Panc1 (cell line): ENCODE data around the gene WDR70. TPM values are rescaled to one million over a fixed set of nuclear protein-coding genes. Genes with fewer than 3 reads are reported as not detected.

Source experiments
- ATAC-seq: fragments of 200-7000 bp; cut with Tn5 transposase; 2 replicates; pipeline ENCODE4 v1.9.1; 2020; ENCODE audit warnings: mild to moderate bottlenecking, moderate library complexity
- BruUV-seq: library from RNA; stranded (reverse); fragments of 400-500 nt; replicated peaks from 2 replicates; lab custom pipeline; 2021; lab: Mats Ljungman, UMichigan
- CTCF ChIA-PET: fragments of 300-600 bp; sonication (Branson Sonifier 250); formaldehyde crosslinking; loops from one replicate; lab custom pipeline; 2022; ENCODE audit warnings: antibody characterized with exemption; lab: Charles Lee
- POLR2A ChIA-PET: fragments of 300-600 bp; sonication (Branson Sonifier 250); formaldehyde crosslinking; loops from one replicate; lab custom pipeline; 2022; ENCODE audit warnings: antibody characterized with exemption; lab: Charles Lee
- DNase-seq: peaks from one replicate; pipeline ENCODE4 v3.0.0-alpha.2; 2010; ENCODE audit warnings: low read depth, low spot score
- H3K27ac ChIP-seq: 2 replicates; pipeline ENCODE4 v1.5.1; 2011; ENCODE audit warnings: mild to moderate bottlenecking, low read length, inconsistent platforms
- H3K27me3 ChIP-seq: fragments of 200-500 bp; sonication (Bioruptor generic); 2 replicates; pipeline ENCODE4 v1.6.0; 2014; ENCODE audit warnings: low read length, inconsistent platforms; ENCODE audit not compliant: control insufficient read depth, insufficient read depth
- H3K36me3 ChIP-seq: fragments of 200-500 bp; sonication (Bioruptor generic); 2 replicates; pipeline ENCODE4 v1.5.1; 2014; ENCODE audit warnings: inconsistent platforms, mild to moderate bottlenecking, low read length, moderate library complexity; ENCODE audit not compliant: control insufficient read depth, insufficient read depth
- H3K4me1 ChIP-seq: 2 replicates; pipeline ENCODE4 v1.5.1; 2011; ENCODE audit warnings: inconsistent platforms, mild to moderate bottlenecking, low read length, moderate library complexity; ENCODE audit not compliant: control insufficient read depth, insufficient read depth
- H3K4me3 ChIP-seq, 2 experiments: 2 replicates each; pipeline ENCODE4 v1.5.1; 2011 to 2012; ENCODE audit warnings: low read depth in 2 of 2, low read length in 2 of 2, mild to moderate bottlenecking in 2 of 2, inconsistent platforms in 1 of 2, moderate library complexity in 1 of 2
- H3K9me3 ChIP-seq: fragments of 200-500 bp; sonication (Bioruptor generic); 2 replicates; pipeline ENCODE4 v1.5.1; 2014; ENCODE audit warnings: low read depth, mild to moderate bottlenecking, inconsistent platforms, low read length, moderate library complexity; ENCODE audit not compliant: control insufficient read depth, insufficient read depth
- POLR2AphosphoS5 ChIP-seq: IDR thresholded peaks from 2 replicates; pipeline ENCODE4 v1.6.1; 2012; ENCODE audit warnings: mild to moderate bottlenecking, low read depth, low read length, moderate library complexity
- REST ChIP-seq, 2 experiments: IDR thresholded peaks; 2 replicates each; pipeline ENCODE4 v1.6.1; 2011 to 2012; ENCODE audit warnings: low read depth in 2 of 2, control low read depth in 1 of 2, low read length in 1 of 2, mild to moderate bottlenecking in 1 of 2, moderate library complexity in 1 of 2; ENCODE audit not compliant: insufficient read depth in 1 of 2
- SIN3A ChIP-seq: IDR thresholded peaks from 2 replicates; pipeline ENCODE4 v1.6.1; 2012; ENCODE audit warnings: low read depth, mild to moderate bottlenecking, low read length, moderate library complexity, borderline replicate concordance; ENCODE audit not compliant: insufficient read depth
- TCF7L2 ChIP-seq: IDR thresholded peaks from 2 replicates; pipeline ENCODE4 v1.6.1; 2011; ENCODE audit warnings: mild to moderate bottlenecking, low read depth, low read length, inconsistent platforms
- in situ Hi-C: cut with HindIII; loops from 2 replicates; pipeline ENCODE4 v1.10.0; 2016; ENCODE audit warnings: low sequenced_read_pairs, low pct_unique_long_range_greater_than_20kb
- intact Hi-C: fragments of 100-400 bp; cut with micrococcal nuclease; formaldehyde crosslinking; loops from one replicate; pipeline ENCODE4 v1.10.0; 2022; ENCODE audit not compliant: unreplicated experiment
- total RNA-seq: library from RNA; stranded (reverse); gene quantifications from one replicate; pipeline ENCODE4 v1.2.1, GENCODE V29; 2021; ENCODE audit not compliant: unreplicated experiment
- TF ChIP-seq, protein P1 (sequence below): fragments of 450-650 bp; IDR thresholded peaks from 2 replicates; pipeline ENCODE4 v1.5.1; 2017; ENCODE audit warnings: mild to moderate bottlenecking

The WDR70 gene
- total RNA-seq, 1 experiment from 2014 or later = 29.5 TPM

- Histone ChIP-seq H3K4me1 (no peaks in the 10 kb centered on the region), H3K4me3 (no peak overlapping the region), H3K27ac (no peak overlapping the region), H3K36me3 (no peaks in the 10 kb centered on the region), H3K27me3 (no peaks in the 10 kb centered on the region), H3K9me3 (no peaks in the 10 kb centered on the region)
- BruUV-seq = no TSS peak
- intact Hi-C loops (no loop called here), in situ Hi-C loops (no loop called here)
- ChIA-PET CTCF (no interaction called here), POLR2A (interaction anchor here (0.8 kb wide), 1 partner anchor 147 kb away, joined by 14 read pairs; no protein-coding TSS in a partner anchor)
- ATAC-seq = no peak
- TF ChIP-seq REST (IDR thresholded peaks at IDR 0.05; ENCODE audit: insufficient read depth in 1 of 2, low read depth in 2 of 2, low read length in 1 of 2) (no peak), SIN3A (no peak), POLR2AphosphoS5 (no peak), TCF7L2 (no peak)
- TF ChIP-seq, protein P1, sequence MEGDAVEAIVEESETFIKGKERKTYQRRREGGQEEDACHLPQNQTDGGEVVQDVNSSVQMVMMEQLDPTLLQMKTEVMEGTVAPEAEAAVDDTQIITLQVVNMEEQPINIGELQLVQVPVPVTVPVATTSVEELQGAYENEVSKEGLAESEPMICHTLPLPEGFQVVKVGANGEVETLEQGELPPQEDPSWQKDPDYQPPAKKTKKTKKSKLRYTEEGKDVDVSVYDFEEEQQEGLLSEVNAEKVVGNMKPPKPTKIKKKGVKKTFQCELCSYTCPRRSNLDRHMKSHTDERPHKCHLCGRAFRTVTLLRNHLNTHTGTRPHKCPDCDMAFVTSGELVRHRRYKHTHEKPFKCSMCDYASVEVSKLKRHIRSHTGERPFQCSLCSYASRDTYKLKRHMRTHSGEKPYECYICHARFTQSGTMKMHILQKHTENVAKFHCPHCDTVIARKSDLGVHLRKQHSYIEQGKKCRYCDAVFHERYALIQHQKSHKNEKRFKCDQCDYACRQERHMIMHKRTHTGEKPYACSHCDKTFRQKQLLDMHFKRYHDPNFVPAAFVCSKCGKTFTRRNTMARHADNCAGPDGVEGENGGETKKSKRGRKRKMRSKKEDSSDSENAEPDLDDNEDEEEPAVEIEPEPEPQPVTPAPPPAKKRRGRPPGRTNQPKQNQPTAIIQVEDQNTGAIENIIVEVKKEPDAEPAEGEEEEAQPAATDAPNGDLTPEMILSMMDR = no peak
- DNase-seq = no peak
These were observed 140.7 kb downstream of the WDR70 start for GRCh38 chr5:37519807-37520206.

GRCh38 chr5:37520811-37521210, 141.7 kb downstream of the WDR70 start:
- DNase-seq (no peak), ATAC-seq (no peak)
- H3K27ac ChIP-seq = no peak overlapping the region
- intact Hi-C loops (no loop called here), in situ Hi-C loops (no loop called here)
- no TSS peak for BruUV-seq
- POLR2A ChIA-PET = no interaction called here
- H3K9me3 ChIP-seq = no peaks in the 10 kb centered on the region
- TF ChIP-seq POLR2AphosphoS5 (no peak), SIN3A (no peak), REST (IDR thresholded peaks at IDR 0.05; ENCODE audit: insufficient read depth in 1 of 2, low read depth in 2 of 2, low read length in 1 of 2) (no peak), TCF7L2 (no peak)
- TF ChIP-seq, protein P1 = no peak
- CTCF ChIA-PET = interaction anchor here (0.7 kb wide), 1 partner anchor 116 kb away, joined by 3 read pairs; no protein-coding TSS in a partner anchor
- H3K4me1 ChIP-seq = no peaks in the 10 kb centered on the region
- H3K36me3 ChIP-seq = no peaks in the 10 kb centered on the region
- H3K4me3 ChIP-seq = no peak overlapping the region
- no peaks in the 10 kb centered on the region for H3K27me3 ChIP-seq
